PFSK-1 (cell line): ENCODE measurements around the gene KAZN.

ENCODE experiments used
- POLR2AphosphoS5 ChIP-seq: IDR thresholded peaks from 2 replicates; pipeline ENCODE4 v1.6.1; 2012; ENCODE audit warnings: low read depth, mild to moderate bottlenecking, control low read depth, low read length, moderate library complexity
- SIN3A ChIP-seq: IDR thresholded peaks from 2 replicates; pipeline ENCODE4 v1.6.1; 2012; ENCODE audit warnings: mild to moderate bottlenecking, low read length, moderate library complexity, borderline replicate concordance; ENCODE audit not compliant: insufficient read depth
- TAF1 ChIP-seq: IDR thresholded peaks from 2 replicates; pipeline ENCODE4 v1.6.1; 2012; ENCODE audit warnings: low read length, control low read depth, borderline replicate concordance; ENCODE audit not compliant: insufficient read depth

DNA sequence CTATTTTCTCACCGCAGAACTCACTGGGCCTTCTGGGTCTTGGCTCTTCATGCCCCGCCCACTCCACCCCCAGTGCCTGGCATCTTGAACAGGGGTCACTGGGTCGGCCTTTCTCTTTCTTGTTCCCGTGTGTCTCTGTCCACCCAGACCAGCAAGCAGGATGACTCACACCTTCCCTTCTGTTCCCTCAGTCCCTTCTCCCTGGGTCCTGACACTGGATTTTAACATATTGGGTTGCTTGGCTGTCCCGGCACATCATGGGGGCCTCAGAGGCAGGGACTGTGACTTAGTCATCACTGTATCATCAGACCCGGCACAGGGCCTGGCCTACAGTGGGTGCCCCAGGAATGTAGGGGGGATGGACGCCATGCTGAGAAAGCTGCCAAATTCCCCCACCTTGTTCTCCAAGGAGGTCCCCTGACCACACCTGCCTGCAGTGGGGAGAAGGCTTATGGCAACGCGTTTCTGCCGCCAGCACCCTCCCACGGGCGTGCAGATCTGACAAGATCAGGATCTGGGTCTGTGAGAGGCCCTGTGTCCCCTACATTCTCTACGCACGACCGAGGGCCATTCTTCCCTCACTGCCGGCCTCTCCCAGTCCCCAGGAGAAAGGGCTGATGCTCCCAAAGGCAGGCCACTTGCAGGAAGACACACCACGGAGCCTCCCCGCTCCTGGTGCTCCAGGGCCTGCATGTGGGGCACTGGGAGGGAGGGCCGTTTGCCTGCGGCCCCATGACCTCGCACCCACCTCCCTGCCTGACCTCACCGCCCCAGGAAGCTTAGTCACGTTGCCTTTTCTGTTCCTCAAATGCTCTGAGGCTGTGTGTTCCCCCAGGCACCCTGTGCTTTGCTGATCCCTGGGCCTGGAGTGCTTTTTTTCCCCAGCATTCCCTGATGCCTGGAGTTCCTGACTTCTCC is 397.9 kb downstream of the KAZN start:
- no peak for TF ChIP-seq POLR2AphosphoS5
- TF ChIP-seq SIN3A: no peak
- TF ChIP-seq TAF1: no peak
